H1 (cell line): Measurements from ENCODE around the gene AURKB. TPM values are rescaled to one million over a fixed set of nuclear protein-coding genes. Genes with fewer than 3 reads are reported as not detected.

Experiments
- CTCF ChIA-PET: fragments of 300-600 bp; sonication (Branson Sonifier 250); formaldehyde crosslinking; loops from one replicate; lab custom pipeline; 2021; ENCODE audit not compliant: partially characterized antibody; lab: Charles Lee
- POLR2A ChIA-PET: fragments of 300-600 bp; sonication (Branson Sonifier 250); formaldehyde crosslinking; loops from one replicate; lab custom pipeline; 2021; ENCODE audit warnings: inconsistent platforms; ENCODE audit not compliant: partially characterized antibody; lab: Charles Lee
- DNase-seq, 2 experiments: peaks; one replicate each; pipeline versions ENCODE4 v3.0.0 to v3.0.0-alpha.2; 2010 to 2022; ENCODE audit warnings: low spot score in 2 of 2, low read depth in 1 of 2, mixed read lengths in 1 of 2
- FAIRE-seq: peaks from 2 replicates; lab custom pipeline; 2011; peaks lifted over from hg19 to GRCh38; lab: Jason Lieb, UNC
- H2AFZ ChIP-seq: 2 replicates; pipeline ENCODE4 v1.8.1; 2012; ENCODE audit warnings: low read length, inconsistent platforms
- H2AK5ac ChIP-seq: 2 replicates; pipeline ENCODE4 v1.6.1; 2013; ENCODE audit warnings: low read depth, low read length
- H2BK120ac ChIP-seq: replicated peaks from 2 replicates; pipeline ENCODE3; 2013; ENCODE audit warnings: low read depth, low read length, inconsistent platforms
- H2BK12ac ChIP-seq: 2 replicates; pipeline ENCODE4 v1.6.1; 2013; ENCODE audit warnings: low read depth, low read length
- H2BK15ac ChIP-seq: 2 replicates; pipeline ENCODE4 v1.6.1; 2013; ENCODE audit warnings: low read length
- H2BK20ac ChIP-seq: 2 replicates; pipeline ENCODE4 v1.6.1; 2013; ENCODE audit warnings: low read length
- H2BK5ac ChIP-seq: 2 replicates; pipeline ENCODE4 v1.6.1; 2013; ENCODE audit warnings: low read depth, low read length
- H3K14ac ChIP-seq: 2 replicates; pipeline ENCODE4 v1.6.1; 2013; ENCODE audit warnings: inconsistent platforms; ENCODE audit not compliant: insufficient read length
- H3K18ac ChIP-seq: 2 replicates; pipeline ENCODE4 v1.6.1; 2013; ENCODE audit warnings: low read length; ENCODE audit errors: extremely low read depth
- H3K23ac ChIP-seq: 2 replicates; pipeline ENCODE4 v1.6.1; 2013; ENCODE audit warnings: inconsistent platforms; ENCODE audit not compliant: insufficient read length
- H3K23me2 ChIP-seq: 2 replicates; pipeline ENCODE4 v1.6.1; 2013; ENCODE audit warnings: low read depth, low read length
- H3K27ac ChIP-seq: 2 replicates; pipeline ENCODE4 v1.6.1; 2011; ENCODE audit warnings: low read depth, low read length, inconsistent platforms
- H3K27me3 ChIP-seq, 4 experiments: replicated peaks in 1 of 4; 1 replicate in 1 of 4; 2 replicates in 3 of 4; pipeline versions ENCODE4 v1.6.1 to v1.8.1; 2011 to 2013; ENCODE audit warnings: low read length in 3 of 4, mild to moderate bottlenecking in 3 of 4, inconsistent platforms in 2 of 4, mixed read lengths in 2 of 4, moderate library complexity in 1 of 4; ENCODE audit not compliant: control insufficient read depth in 3 of 4, insufficient read depth in 3 of 4; ENCODE audit errors: extremely low read depth in 1 of 4
- H3K36me3 ChIP-seq, 4 experiments: 2 replicates each; pipeline versions ENCODE4 v1.6.1 to v1.8.1; 2011 to 2013; ENCODE audit warnings: mild to moderate bottlenecking in 4 of 4, low read length in 3 of 4, moderate library complexity in 2 of 4, control low read depth in 1 of 4, inconsistent platforms in 1 of 4; ENCODE audit not compliant: insufficient read depth in 4 of 4, control insufficient read depth in 2 of 4
- H3K4ac ChIP-seq: replicated peaks from 2 replicates; pipeline ENCODE3; 2013; ENCODE audit warnings: low read length, low read depth, mixed read lengths, inconsistent platforms; ENCODE audit not compliant: insufficient read length
- H3K4me1 ChIP-seq, 4 experiments: replicated peaks in 1 of 4; 1 replicate in 1 of 4; 2 replicates in 3 of 4; pipeline versions ENCODE4 v1.6.1 to v1.8.1; 2011 to 2013; ENCODE audit warnings: low read length in 3 of 4, inconsistent platforms in 2 of 4, mixed read lengths in 1 of 4; ENCODE audit not compliant: insufficient read depth in 4 of 4, control insufficient read depth in 3 of 4
- H3K4me2 ChIP-seq, 2 experiments: 2 replicates each; pipeline versions ENCODE4 v1.6.1 to v1.8.1; 2011 to 2013; ENCODE audit warnings: low read depth in 2 of 2, low read length in 2 of 2, control low read depth in 1 of 2, inconsistent platforms in 1 of 2, mild to moderate bottlenecking in 1 of 2; ENCODE audit not compliant: insufficient read depth in 1 of 2
- H3K4me3 ChIP-seq, 4 experiments: fragments of 200-600, 300-600 bp in 1 of 4; sonication (generic), shearing (Covaris generic), sonication (Bioruptor Twin) in 1 of 4; 2 replicates each; pipeline versions ENCODE4 v1.5.1 to v1.8.1; 2011 to 2016; ENCODE audit warnings: low read length in 4 of 4, low read depth in 3 of 4, control low read depth in 2 of 4, inconsistent platforms in 2 of 4, mild to moderate bottlenecking in 2 of 4, mixed read lengths in 1 of 4, moderate library complexity in 1 of 4; ENCODE audit not compliant: insufficient read depth in 2 of 4; ENCODE audit errors: extremely low read depth in 1 of 4
- H3K56ac ChIP-seq: replicated peaks from 2 replicates; pipeline ENCODE3; 2013; ENCODE audit warnings: low read depth, mild to moderate bottlenecking, mixed read lengths, low read length, inconsistent platforms; ENCODE audit not compliant: insufficient read length
- H3K79me1 ChIP-seq: 2 replicates; pipeline ENCODE4 v1.6.1; 2013; ENCODE audit warnings: low read depth, low read length, control low read depth
- H3K79me2 ChIP-seq, 2 experiments: 2 replicates each; pipeline versions ENCODE4 v1.6.1 to v1.8.1; 2012 to 2013; ENCODE audit warnings: low read length in 2 of 2, mild to moderate bottlenecking in 2 of 2, inconsistent platforms in 1 of 2; ENCODE audit not compliant: insufficient read depth in 2 of 2, control insufficient read depth in 1 of 2
- H3K9ac ChIP-seq, 4 experiments: replicated peaks in 1 of 4; 1 replicate in 1 of 4; 2 replicates in 3 of 4; pipeline versions ENCODE4 v1.6.1 to v1.8.1; 2011 to 2013; ENCODE audit warnings: low read depth in 3 of 4, low read length in 3 of 4, control low read depth in 2 of 4, mild to moderate bottlenecking in 2 of 4, moderate library complexity in 2 of 4, inconsistent platforms in 1 of 4; ENCODE audit errors: extremely low read depth in 1 of 4
- H3K9me3 ChIP-seq, 2 experiments: 2 replicates each; pipeline versions ENCODE4 v1.6.1 to v1.8.1; 2012 to 2013; ENCODE audit warnings: mild to moderate bottlenecking in 2 of 2, moderate library complexity in 2 of 2, control low read depth in 1 of 2, inconsistent platforms in 1 of 2, low read depth in 1 of 2, low read length in 1 of 2, mixed read lengths in 1 of 2; ENCODE audit not compliant: insufficient read depth in 2 of 2
- H4K20me1 ChIP-seq, 2 experiments: replicated peaks in 1 of 2; 2 replicates each; pipeline versions ENCODE3 to v1.8.1; 2011 to 2013; ENCODE audit warnings: inconsistent platforms in 2 of 2, low read length in 2 of 2, mild to moderate bottlenecking in 1 of 2; ENCODE audit not compliant: insufficient read depth in 2 of 2, control insufficient read depth in 1 of 2
- H4K5ac ChIP-seq: 2 replicates; pipeline ENCODE4 v1.6.1; 2013; ENCODE audit warnings: low read length, low read depth, mixed read lengths, inconsistent platforms; ENCODE audit not compliant: insufficient read length
- H4K8ac ChIP-seq: 2 replicates; pipeline ENCODE4 v1.8.0; 2013; ENCODE audit warnings: mild to moderate bottlenecking, moderate library complexity, low read length, inconsistent platforms; ENCODE audit not compliant: insufficient read depth; ENCODE audit errors: extremely low read depth
- H4K91ac ChIP-seq: replicated peaks from 2 replicates; pipeline ENCODE3; 2013; ENCODE audit warnings: low read length, mixed read lengths, inconsistent platforms; ENCODE audit not compliant: insufficient read length
- BCL11A ChIP-seq, 2 experiments: IDR thresholded peaks; one replicate each; pipeline ENCODE4 v1.6.1; 2011; ENCODE audit warnings: low read depth in 2 of 2, low read length in 2 of 2, mild to moderate bottlenecking in 2 of 2
- EGR1 ChIP-seq: IDR thresholded peaks from 2 replicates; pipeline ENCODE4 v1.6.1; 2011; ENCODE audit warnings: low read depth, low read length, borderline replicate concordance
- GTF2F1 ChIP-seq: IDR thresholded peaks from 2 replicates; pipeline ENCODE4 v1.6.1; 2012; ENCODE audit warnings: low read depth, low read length, improper control_type of control experiment, borderline replicate concordance
- JUN ChIP-seq: IDR thresholded peaks from 2 replicates; pipeline ENCODE4 v1.6.1; 2011; ENCODE audit warnings: low read depth, mild to moderate bottlenecking, improper control_type of control experiment, low read length
- PHF8 ChIP-seq: fragments of 200-600 bp; sonication (generic); conservative IDR thresholded peaks from 2 replicates; pipeline ENCODE4 v1.7.1; 2012; ENCODE audit warnings: low read depth, mild to moderate bottlenecking, inconsistent platforms, low read length, moderate library complexity
- POLR2A ChIP-seq, 2 experiments: IDR thresholded peaks; 1 replicate in 1 of 2; 2 replicates in 1 of 2; pipeline ENCODE4 v1.6.1; 2011; ENCODE audit warnings: low read depth in 2 of 2, low read length in 2 of 2, mild to moderate bottlenecking in 2 of 2; ENCODE audit errors: control extremely low read depth in 1 of 2
- POLR2AphosphoS5 ChIP-seq: IDR thresholded peaks from 2 replicates; pipeline ENCODE4 v1.6.1; 2011; ENCODE audit warnings: low read depth, low read length
- RFX5 ChIP-seq: IDR thresholded peaks from 2 replicates; pipeline ENCODE4 v1.6.1; 2011; ENCODE audit warnings: low read depth, low read length, improper control_type of control experiment, borderline replicate concordance
- SP1 ChIP-seq: IDR thresholded peaks from 2 replicates; pipeline ENCODE4 v1.6.1; 2011; ENCODE audit warnings: low read depth, low read length
- SRF ChIP-seq: IDR thresholded peaks from 2 replicates; pipeline ENCODE4 v1.6.1; 2011; ENCODE audit warnings: mild to moderate bottlenecking, low read depth, low read length, moderate library complexity
- TAF7 ChIP-seq: optimal IDR thresholded peaks from 2 replicates; pipeline ENCODE3; 2011; ENCODE audit warnings: low read depth, mild to moderate bottlenecking, inconsistent platforms, low read length, moderate library complexity, borderline replicate concordance
- TCF12 ChIP-seq: IDR thresholded peaks from 2 replicates; pipeline ENCODE4 v1.6.1; 2011; ENCODE audit warnings: low read depth, mild to moderate bottlenecking, low read length
- WGBS, 2 experiments: shearing (Covaris generic) in 1 of 2; methylation state at CpG; one replicate each; pipeline versions ENCODE4 v1.1.6 to v1.1.7; 2013 to 2015; ENCODE audit warnings: low lambda C conversion rate in 2 of 2, mixed read lengths in 2 of 2, inconsistent platforms in 1 of 2, low coverage in 1 of 2, missing lambda C conversion rate in 1 of 2; ENCODE audit not compliant: insufficient replicate concordance in 2 of 2, insufficient coverage in 1 of 2, insufficient read length in 1 of 2; ENCODE audit errors: extremely low coverage in 1 of 2, missing lambda C conversion rate in 1 of 2; 5-methylcytosine and 5-hydroxymethylcytosine counted together
- polyA plus RNA-seq, 7 experiments: library from polyadenylated mRNA; depleted of rRNA in 3 of 7; stranded (reverse) in 5 of 7; unstranded in 2 of 7; fragments of >200 nt in 5 of 7; fragments of 200-250 nt in 2 of 7; gene quantifications; 1 replicate in 5 of 7; 2 replicates in 1 of 7; 4 replicates in 1 of 7; pipeline versions ENCODE4 v1.2.1 to v1.2.3, GENCODE V29; 2011 to 2013; ENCODE audit warnings: missing spikeins in 2 of 7, mixed read lengths in 2 of 7
- total RNA-seq: library from RNA; stranded (reverse); fragmentation: NEBNext Ultra II Directional; extraction: Animal tissue kit (Norgen Biotek cat#: 25700); gene quantifications from 2 replicates; pipeline ENCODE4 v1.2.1, GENCODE V29; 2021

Gene AURKB
- total and polyA plus RNA-seq, 2 of the 8 experiments (the other 6 are each of a cell fraction or from before 2014, with no cell fraction given), result 102 to 160 TPM

DNA sequence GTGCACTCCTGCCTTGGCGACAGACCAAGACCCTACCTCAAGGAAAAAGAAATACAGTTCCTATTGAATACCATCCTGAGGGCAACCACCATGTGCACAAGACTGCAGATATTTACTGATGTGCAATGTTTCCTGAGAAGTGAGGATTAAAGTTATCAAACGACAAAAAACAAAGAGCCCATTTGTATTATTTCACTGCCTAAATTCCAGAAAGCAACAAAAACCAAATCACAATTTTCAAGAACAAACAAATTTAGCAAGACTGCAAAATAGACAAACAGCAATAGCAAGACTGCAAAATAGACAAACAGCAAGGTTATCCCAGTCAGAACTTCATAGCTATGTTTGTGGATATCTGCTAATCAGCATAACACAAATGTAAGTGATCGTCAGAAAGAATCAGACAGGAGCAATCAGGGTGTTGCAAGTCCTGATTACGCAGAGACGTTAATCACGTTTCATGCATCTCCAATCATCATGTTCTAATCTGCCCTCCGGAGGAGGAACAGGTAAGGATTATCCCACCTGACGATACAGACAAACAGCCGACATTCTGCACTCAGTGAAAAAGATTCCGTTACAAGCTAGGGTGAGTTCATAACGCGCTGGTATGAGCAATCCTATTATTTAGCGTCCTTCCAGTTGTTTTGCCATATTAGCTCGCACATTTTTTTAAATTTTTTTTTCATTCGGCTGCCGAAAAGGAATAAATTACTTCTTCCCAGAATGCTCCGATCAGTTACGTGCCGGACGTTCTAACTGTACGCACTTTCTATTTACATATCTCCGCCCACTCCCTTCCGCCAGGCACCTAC is 37.1 kb downstream of the AURKB start:
- Histone ChIP-seq H2AFZ (0 out of 2 replicates have a peak overlapping the region, but pooled peaks have one; percentile 47), H2BK15ac (no peak overlapping the region), H3K4me2 (peak overlapping the region; percentile 74 to 96), H3K79me1 (no peaks in the 10 kb centered on the region), H2BK5ac (peak overlapping the region; percentile 97), H3K9ac (peak overlapping the region; percentile 83 to 95 (median 90)), H3K18ac (no peak overlapping the region; the same call in 1 of the 2 replicates), H4K5ac (no peak overlapping the region), H3K56ac (peak overlapping the region; percentile 48), H2AK5ac (no peak overlapping the region), H2BK12ac (no peak overlapping the region), H3K27me3 (no peaks in the 10 kb centered on the region), H2BK120ac (peak overlapping the region; percentile 93), H3K4ac (no peak overlapping the region), H3K4me1 (peaks cover 3 to 13% (median 8%) of the 10 kb centered on the region in 4 experiments), H4K91ac (no peak overlapping the region), H3K14ac (no peak overlapping the region), H3K23ac (no peak overlapping the region), H3K36me3 (no peaks in the 10 kb centered on the region), H2BK20ac (no peak overlapping the region), H4K8ac (no peak overlapping the region), H3K4me3 (peak overlapping the region; percentile 27 to 68 (median 51)), H4K20me1 (no peaks in the 10 kb centered on the region), H3K23me2 (peaks cover 18% of the 10 kb centered on the region), H3K27ac (peak overlapping the region; percentile 99), H3K9me3 (no peaks in the 10 kb centered on the region), H3K79me2 (no peaks in the 10 kb centered on the region)
- CTCF ChIA-PET, result interaction anchor here (0.9 to 1.1 kb wide), 3 partner anchors 15 to 40 kb away, joined by 3 read pairs; no protein-coding TSS in a partner anchor
- FAIRE-seq (peak; percentile 78), DNase-seq (no peak)
- 3% methylated on average over 23 of the region's 23 CpGs; no CpG with 5 or more reads in 1 of the 2 experiments for WGBS, 2 experiments
- POLR2A ChIA-PET, result interaction anchor here (0.6 to 9.3 kb wide), 69 partner anchors 9 to 859 kb away, joined by 3 to 289 read pairs (median 5); partner anchors contain the start of genes ALOX12B, ALOXE3, ATP1B2 and AURKB
- TF ChIP-seq SP1, result peak; percentile 95
- 0 out of 2 replicates have a peak, but pooled peaks have one; percentile 23 for TF ChIP-seq SRF
- TF ChIP-seq TCF12, result peak; percentile 86; the same call in 1 of the 2 replicates
- TF ChIP-seq JUN, result peak; percentile 46; the same call in 1 of the 2 replicates
- peak in 1 of 2 experiments; percentile 34 for TF ChIP-seq BCL11A (IDR thresholded peaks at IDR 0.05; ENCODE audit: low read depth in 2 of 2, low read length in 2 of 2)
- peak; percentile 95 for TF ChIP-seq EGR1
- TF ChIP-seq TAF7, result peak; percentile 100
- peak; percentile 100 for TF ChIP-seq POLR2A (IDR thresholded peaks at IDR 0.05; ENCODE audit: control extremely low read depth in 1 of 2, low read depth in 2 of 2, low read length in 2 of 2)
- no peak for TF ChIP-seq RFX5
- TF ChIP-seq PHF8, result peak; percentile 43; the same call in 1 of the 2 replicates
- TF ChIP-seq GTF2F1, result peak; percentile 99
- TF ChIP-seq POLR2AphosphoS5, result peak; percentile 100
